H1 (cell line): ENCODE measurements around the gene SLC19A1. TPM values are rescaled to one million over a fixed set of nuclear protein-coding genes. Genes with fewer than 3 reads are reported as not detected.

Experiments
- CTCF ChIA-PET: fragments of 300-600 bp; sonication (Branson Sonifier 250); formaldehyde crosslinking; loops from one replicate; lab custom pipeline; 2021; ENCODE audit not compliant: partially characterized antibody; lab: Charles Lee
- POLR2A ChIA-PET: fragments of 300-600 bp; sonication (Branson Sonifier 250); formaldehyde crosslinking; loops from one replicate; lab custom pipeline; 2021; ENCODE audit warnings: inconsistent platforms; ENCODE audit not compliant: partially characterized antibody; lab: Charles Lee
- DNase-seq, 2 experiments: peaks; one replicate each; pipeline versions ENCODE4 v3.0.0 to v3.0.0-alpha.2; 2010 to 2022; ENCODE audit warnings: low spot score in 2 of 2, low read depth in 1 of 2, mixed read lengths in 1 of 2
- FAIRE-seq: peaks from 2 replicates; lab custom pipeline; 2011; peaks lifted over from hg19 to GRCh38; lab: Jason Lieb, UNC
- H2AFZ ChIP-seq: 2 replicates; pipeline ENCODE4 v1.8.1; 2012; ENCODE audit warnings: low read length, inconsistent platforms
- H2AK5ac ChIP-seq: 2 replicates; pipeline ENCODE4 v1.6.1; 2013; ENCODE audit warnings: low read depth, low read length
- H2BK120ac ChIP-seq: replicated peaks from 2 replicates; pipeline ENCODE3; 2013; ENCODE audit warnings: low read depth, low read length, inconsistent platforms
- H2BK12ac ChIP-seq: 2 replicates; pipeline ENCODE4 v1.6.1; 2013; ENCODE audit warnings: low read depth, low read length
- H2BK15ac ChIP-seq: 2 replicates; pipeline ENCODE4 v1.6.1; 2013; ENCODE audit warnings: low read length
- H2BK20ac ChIP-seq: 2 replicates; pipeline ENCODE4 v1.6.1; 2013; ENCODE audit warnings: low read length
- H2BK5ac ChIP-seq: 2 replicates; pipeline ENCODE4 v1.6.1; 2013; ENCODE audit warnings: low read depth, low read length
- H3K14ac ChIP-seq: 2 replicates; pipeline ENCODE4 v1.6.1; 2013; ENCODE audit warnings: inconsistent platforms; ENCODE audit not compliant: insufficient read length
- H3K18ac ChIP-seq: 2 replicates; pipeline ENCODE4 v1.6.1; 2013; ENCODE audit warnings: low read length; ENCODE audit errors: extremely low read depth
- H3K23ac ChIP-seq: 2 replicates; pipeline ENCODE4 v1.6.1; 2013; ENCODE audit warnings: inconsistent platforms; ENCODE audit not compliant: insufficient read length
- H3K23me2 ChIP-seq: 2 replicates; pipeline ENCODE4 v1.6.1; 2013; ENCODE audit warnings: low read depth, low read length
- H3K27ac ChIP-seq: 2 replicates; pipeline ENCODE4 v1.6.1; 2011; ENCODE audit warnings: low read depth, low read length, inconsistent platforms
- H3K27me3 ChIP-seq, 4 experiments: replicated peaks in 1 of 4; 1 replicate in 1 of 4; 2 replicates in 3 of 4; pipeline versions ENCODE4 v1.6.1 to v1.8.1; 2011 to 2013; ENCODE audit warnings: low read length in 3 of 4, mild to moderate bottlenecking in 3 of 4, inconsistent platforms in 2 of 4, mixed read lengths in 2 of 4, moderate library complexity in 1 of 4; ENCODE audit not compliant: control insufficient read depth in 3 of 4, insufficient read depth in 3 of 4; ENCODE audit errors: extremely low read depth in 1 of 4
- H3K36me3 ChIP-seq, 4 experiments: 2 replicates each; pipeline versions ENCODE4 v1.6.1 to v1.8.1; 2011 to 2013; ENCODE audit warnings: mild to moderate bottlenecking in 4 of 4, low read length in 3 of 4, moderate library complexity in 2 of 4, control low read depth in 1 of 4, inconsistent platforms in 1 of 4; ENCODE audit not compliant: insufficient read depth in 4 of 4, control insufficient read depth in 2 of 4
- H3K4ac ChIP-seq: replicated peaks from 2 replicates; pipeline ENCODE3; 2013; ENCODE audit warnings: low read length, low read depth, mixed read lengths, inconsistent platforms; ENCODE audit not compliant: insufficient read length
- H3K4me1 ChIP-seq, 4 experiments: replicated peaks in 1 of 4; 1 replicate in 1 of 4; 2 replicates in 3 of 4; pipeline versions ENCODE4 v1.6.1 to v1.8.1; 2011 to 2013; ENCODE audit warnings: low read length in 3 of 4, inconsistent platforms in 2 of 4, mixed read lengths in 1 of 4; ENCODE audit not compliant: insufficient read depth in 4 of 4, control insufficient read depth in 3 of 4
- H3K4me2 ChIP-seq, 2 experiments: 2 replicates each; pipeline versions ENCODE4 v1.6.1 to v1.8.1; 2011 to 2013; ENCODE audit warnings: low read depth in 2 of 2, low read length in 2 of 2, control low read depth in 1 of 2, inconsistent platforms in 1 of 2, mild to moderate bottlenecking in 1 of 2; ENCODE audit not compliant: insufficient read depth in 1 of 2
- H3K4me3 ChIP-seq, 4 experiments: fragments of 200-600, 300-600 bp in 1 of 4; sonication (generic), shearing (Covaris generic), sonication (Bioruptor Twin) in 1 of 4; 2 replicates each; pipeline versions ENCODE4 v1.5.1 to v1.8.1; 2011 to 2016; ENCODE audit warnings: low read length in 4 of 4, low read depth in 3 of 4, control low read depth in 2 of 4, inconsistent platforms in 2 of 4, mild to moderate bottlenecking in 2 of 4, mixed read lengths in 1 of 4, moderate library complexity in 1 of 4; ENCODE audit not compliant: insufficient read depth in 2 of 4; ENCODE audit errors: extremely low read depth in 1 of 4
- H3K56ac ChIP-seq: replicated peaks from 2 replicates; pipeline ENCODE3; 2013; ENCODE audit warnings: low read depth, mild to moderate bottlenecking, mixed read lengths, low read length, inconsistent platforms; ENCODE audit not compliant: insufficient read length
- H3K79me1 ChIP-seq: 2 replicates; pipeline ENCODE4 v1.6.1; 2013; ENCODE audit warnings: low read depth, low read length, control low read depth
- H3K79me2 ChIP-seq, 2 experiments: 2 replicates each; pipeline versions ENCODE4 v1.6.1 to v1.8.1; 2012 to 2013; ENCODE audit warnings: low read length in 2 of 2, mild to moderate bottlenecking in 2 of 2, inconsistent platforms in 1 of 2; ENCODE audit not compliant: insufficient read depth in 2 of 2, control insufficient read depth in 1 of 2
- H3K9ac ChIP-seq, 4 experiments: replicated peaks in 1 of 4; 1 replicate in 1 of 4; 2 replicates in 3 of 4; pipeline versions ENCODE4 v1.6.1 to v1.8.1; 2011 to 2013; ENCODE audit warnings: low read depth in 3 of 4, low read length in 3 of 4, control low read depth in 2 of 4, mild to moderate bottlenecking in 2 of 4, moderate library complexity in 2 of 4, inconsistent platforms in 1 of 4; ENCODE audit errors: extremely low read depth in 1 of 4
- H3K9me3 ChIP-seq, 2 experiments: 2 replicates each; pipeline versions ENCODE4 v1.6.1 to v1.8.1; 2012 to 2013; ENCODE audit warnings: mild to moderate bottlenecking in 2 of 2, moderate library complexity in 2 of 2, control low read depth in 1 of 2, inconsistent platforms in 1 of 2, low read depth in 1 of 2, low read length in 1 of 2, mixed read lengths in 1 of 2; ENCODE audit not compliant: insufficient read depth in 2 of 2
- H4K20me1 ChIP-seq, 2 experiments: replicated peaks in 1 of 2; 2 replicates each; pipeline versions ENCODE3 to v1.8.1; 2011 to 2013; ENCODE audit warnings: inconsistent platforms in 2 of 2, low read length in 2 of 2, mild to moderate bottlenecking in 1 of 2; ENCODE audit not compliant: insufficient read depth in 2 of 2, control insufficient read depth in 1 of 2
- H4K5ac ChIP-seq: 2 replicates; pipeline ENCODE4 v1.6.1; 2013; ENCODE audit warnings: low read length, low read depth, mixed read lengths, inconsistent platforms; ENCODE audit not compliant: insufficient read length
- H4K8ac ChIP-seq: 2 replicates; pipeline ENCODE4 v1.8.0; 2013; ENCODE audit warnings: mild to moderate bottlenecking, moderate library complexity, low read length, inconsistent platforms; ENCODE audit not compliant: insufficient read depth; ENCODE audit errors: extremely low read depth
- H4K91ac ChIP-seq: replicated peaks from 2 replicates; pipeline ENCODE3; 2013; ENCODE audit warnings: low read length, mixed read lengths, inconsistent platforms; ENCODE audit not compliant: insufficient read length
- E2F6 ChIP-seq: IDR thresholded peaks from 2 replicates; pipeline ENCODE4 v1.6.1; 2012; ENCODE audit warnings: inconsistent platforms
- GABPA ChIP-seq: IDR thresholded peaks from 2 replicates; pipeline ENCODE4 v1.6.1; 2011; ENCODE audit warnings: mild to moderate bottlenecking, low read length, moderate library complexity, borderline replicate concordance; ENCODE audit not compliant: insufficient read depth
- GTF2F1 ChIP-seq: IDR thresholded peaks from 2 replicates; pipeline ENCODE4 v1.6.1; 2012; ENCODE audit warnings: low read depth, low read length, improper control_type of control experiment, borderline replicate concordance
- HDAC2 ChIP-seq, 2 experiments: fragments of 300-600 bp in 1 of 2; sonication (generic) in 1 of 2; IDR thresholded peaks; 2 replicates each; pipeline ENCODE4 v1.6.1; 2011 to 2012; ENCODE audit warnings: low read depth in 2 of 2, low read length in 2 of 2, mild to moderate bottlenecking in 2 of 2, moderate library complexity in 2 of 2, borderline replicate concordance in 1 of 2, inconsistent platforms in 1 of 2
- POLR2A ChIP-seq, 2 experiments: IDR thresholded peaks; 1 replicate in 1 of 2; 2 replicates in 1 of 2; pipeline ENCODE4 v1.6.1; 2011; ENCODE audit warnings: low read depth in 2 of 2, low read length in 2 of 2, mild to moderate bottlenecking in 2 of 2; ENCODE audit errors: control extremely low read depth in 1 of 2
- RAD21 ChIP-seq, 2 experiments: IDR thresholded peaks in 1 of 2; conservative IDR thresholded peaks in 1 of 2; 2 replicates each; pipeline ENCODE4 v1.6.1; 2011; ENCODE audit warnings: low read depth in 2 of 2, low read length in 2 of 2, improper control_type of control experiment in 1 of 2, inconsistent platforms in 1 of 2, mild to moderate bottlenecking in 1 of 2, moderate library complexity in 1 of 2
- TAF1 ChIP-seq: IDR thresholded peaks from 2 replicates; pipeline ENCODE4 v1.6.1; 2011; ENCODE audit warnings: mild to moderate bottlenecking, low read depth, low read length
- WGBS, 2 experiments: shearing (Covaris generic) in 1 of 2; methylation state at CpG; one replicate each; pipeline versions ENCODE4 v1.1.6 to v1.1.7; 2013 to 2015; ENCODE audit warnings: low lambda C conversion rate in 2 of 2, mixed read lengths in 2 of 2, inconsistent platforms in 1 of 2, low coverage in 1 of 2, missing lambda C conversion rate in 1 of 2; ENCODE audit not compliant: insufficient replicate concordance in 2 of 2, insufficient coverage in 1 of 2, insufficient read length in 1 of 2; ENCODE audit errors: extremely low coverage in 1 of 2, missing lambda C conversion rate in 1 of 2; 5-methylcytosine and 5-hydroxymethylcytosine counted together
- polyA plus RNA-seq, 7 experiments: library from polyadenylated mRNA; depleted of rRNA in 3 of 7; stranded (reverse) in 5 of 7; unstranded in 2 of 7; fragments of >200 nt in 5 of 7; fragments of 200-250 nt in 2 of 7; gene quantifications; 1 replicate in 5 of 7; 2 replicates in 1 of 7; 4 replicates in 1 of 7; pipeline versions ENCODE4 v1.2.1 to v1.2.3, GENCODE V29; 2011 to 2013; ENCODE audit warnings: missing spikeins in 2 of 7, mixed read lengths in 2 of 7
- total RNA-seq: library from RNA; stranded (reverse); fragmentation: NEBNext Ultra II Directional; extraction: Animal tissue kit (Norgen Biotek cat#: 25700); gene quantifications from 2 replicates; pipeline ENCODE4 v1.2.1, GENCODE V29; 2021

SLC19A1 gene
- total and polyA plus RNA-seq, 2 of the 8 experiments (the other 6 are each of a cell fraction or from before 2014, with no cell fraction given) = 31.6 to 43.8 TPM

- no peak overlapping the region for H3K9ac ChIP-seq
- H2BK15ac ChIP-seq = no peak overlapping the region
- no peak overlapping the region for H4K8ac ChIP-seq
- no peak overlapping the region for H2BK20ac ChIP-seq
- H3K23ac ChIP-seq = no peak overlapping the region
- H3K4me3 ChIP-seq = no peak overlapping the region
- no peaks in the 10 kb centered on the region; a peak in 1 of 7 replicates for H3K4me1 ChIP-seq
- no peak overlapping the region for H2AFZ ChIP-seq
- no peak overlapping the region for H3K56ac ChIP-seq
- FAIRE-seq (no peak), DNase-seq (no peak)
- no peak overlapping the region for H3K4me2 ChIP-seq
- TF ChIP-seq TAF1 (no peak), RAD21 (IDR thresholded peaks at IDR 0.05 in 1 of 2, conservative IDR thresholded peaks at IDR 0.05 in 1 of 2; ENCODE audit: low read depth in 2 of 2, low read length in 2 of 2) (no peak), GTF2F1 (no peak), GABPA (no peak), HDAC2 (IDR thresholded peaks at IDR 0.05; ENCODE audit: borderline replicate concordance in 1 of 2, low read depth in 2 of 2, low read length in 2 of 2) (no peak), POLR2A (IDR thresholded peaks at IDR 0.05; ENCODE audit: control extremely low read depth in 1 of 2, low read depth in 2 of 2, low read length in 2 of 2) (no peak), E2F6 (no peak)
- peaks cover 21 to 25% of the 10 kb centered on the region in 2 experiments for H4K20me1 ChIP-seq
- no peak overlapping the region for H2BK5ac ChIP-seq
- H3K14ac ChIP-seq = no peak overlapping the region
- no peaks in the 10 kb centered on the region for H3K9me3 ChIP-seq
- peaks cover 0 to 19% (median 2%) of the 10 kb centered on the region in 4 experiments; a peak in 6 of 8 replicates for H3K36me3 ChIP-seq
- H3K18ac ChIP-seq = no peak overlapping the region
- CTCF ChIA-PET = interaction anchor here (0.6 to 3.5 kb wide), 5 partner anchors 15 to 177 kb away, joined by 3 to 10 read pairs (median 4); no protein-coding TSS in a partner anchor
- H3K79me2 ChIP-seq = peaks cover 0 to 69% of the 10 kb centered on the region in 2 experiments; a peak in 2 of 4 replicates
- H2BK120ac ChIP-seq = no peak overlapping the region
- POLR2A ChIA-PET = interaction anchor here (0.9 kb wide), 1 partner anchor 9 kb away, joined by 3 read pairs; no protein-coding TSS in a partner anchor
- no peak overlapping the region for H4K5ac ChIP-seq
- H3K27ac ChIP-seq = no peak overlapping the region
- H3K4ac ChIP-seq = no peak overlapping the region
- 91% methylated on average over 4 of the region's 14 CpGs; no CpG with 5 or more reads in 1 of the 2 experiments for WGBS, 2 experiments
- no peaks in the 10 kb centered on the region for H3K23me2 ChIP-seq
- no peak overlapping the region for H2BK12ac ChIP-seq
- no peak overlapping the region for H4K91ac ChIP-seq
- no peaks in the 10 kb centered on the region for H3K27me3 ChIP-seq
- H3K79me1 ChIP-seq = peaks cover 14% of the 10 kb centered on the region
- H2AK5ac ChIP-seq = no peak overlapping the region
Observed at GRCh38 chr21:45468971-45469272, 73.3 kb downstream of the SLC19A1 start.
